Measurements from ENCODE around the gene MID1. TPM values are rescaled to one million over a fixed set of nuclear protein-coding genes. Genes with fewer than 3 reads are reported as not detected.

Gene MID1
- total and polyA plus RNA-seq, 9 of the 15 experiments (the other 6 are each of a cell fraction or from before 2014, with no cell fraction given), result 0.07 to 0.54 (median 0.33) TPM

- Histone ChIP-seq H3K79me2 (ENCODE audit: control insufficient read depth, insufficient read depth, low read length) (no peaks in the 10 kb centered on the region), H3K9ac (ENCODE audit: insufficient read depth in 1 of 2, low read depth in 2 of 2, low read length in 2 of 2) (no peak overlapping the region), H3K4me3 (no peak overlapping the region), H4K20me1 (replicated peaks; ENCODE audit: control insufficient read depth, insufficient read depth, low read length) (no peaks in the 10 kb centered on the region), H3K9me3 (replicated peaks; ENCODE audit: control insufficient read depth, insufficient read depth, low read depth, low read length) (no peaks in the 10 kb centered on the region), H2AFZ (ENCODE audit: low read depth, low read length) (no peak overlapping the region), H3K36me3 (ENCODE audit: control insufficient read depth, insufficient read depth, low read length) (no peaks in the 10 kb centered on the region), H3K4me2 (ENCODE audit: insufficient read depth, low read length) (no peak overlapping the region), H3K4me1 (replicated peaks in 1 of 2; ENCODE audit: control insufficient read depth in 2 of 2, insufficient read depth in 2 of 2, low read length in 2 of 2) (no peaks in the 10 kb centered on the region), H3K27me3 (ENCODE audit: control insufficient read depth in 2 of 2, insufficient read depth in 2 of 2, low read length in 2 of 2) (no peaks in the 10 kb centered on the region), H3K27ac (ENCODE audit: extremely low read depth, low read depth, low read length) (no peak overlapping the region), H3K9me1 (ENCODE audit: control insufficient read depth, insufficient read depth, low read length) (no peaks in the 10 kb centered on the region)
- FAIRE-seq (no peak), DNase-seq (ENCODE audit: extremely low read depth in 1 of 4, low spot score in 3 of 4) (no peak), ATAC-seq (no peak)
- intact Hi-C loops (cut with micrococcal nuclease) (no loop called here), in situ Hi-C loops (cut with MboI) (no loop called here)
- no TSS peak for BruUV-seq (replicated peaks)
- ChIA-PET POLR2A (interaction anchor here (0.6 kb wide), 1 partner anchor 11 kb away, joined by 3 read pairs; no protein-coding TSS in a partner anchor), CTCF (ENCODE audit: low intra/inter-chr PET ratio) (no interaction called here)
- WGBS (ENCODE audit: insufficient coverage, low coverage, missing lambda C conversion rate), result 3% methylated on average over 6 of the region's 6 CpGs
- TF ChIP-seq KDM2B (CRISPR knock-in tag; IDR thresholded peaks at IDR 0.05), result no peak
- TF ChIP-seq CREM (IDR thresholded peaks at IDR 0.05; ENCODE audit: low read depth), result no peak
- no peak for TF ChIP-seq ZNF717 (CRISPR knock-in tag; IDR thresholded peaks at IDR 0.05)
- no peak for TF ChIP-seq ARHGAP35 (IDR thresholded peaks at IDR 0.05; ENCODE audit: partially characterized antibody)
- TF ChIP-seq ZNF253 (CRISPR knock-in tag; conservative IDR thresholded peaks at IDR 0.05), result no peak
- no peak for TF ChIP-seq CBX8 (IDR thresholded peaks at IDR 0.05; ENCODE audit: borderline replicate concordance, extremely low read depth, low read depth, low read length, poor library complexity, severe bottlenecking)
- TF ChIP-seq NCOR1 (IDR thresholded peaks at IDR 0.05), result no peak
- no peak for TF ChIP-seq XRCC3 (IDR thresholded peaks at IDR 0.05)
- TF ChIP-seq CXXC5 (CRISPR knock-in tag; IDR thresholded peaks at IDR 0.05), result no peak
- TF ChIP-seq HCFC1 (IDR thresholded peaks at IDR 0.05; ENCODE audit: low read depth, low read length), result no peak
- TF ChIP-seq FIP1L1 (IDR thresholded peaks at IDR 0.05; ENCODE audit: low read depth, low read length, poor library complexity, severe bottlenecking), result no peak
- TF ChIP-seq ESRRA (IDR thresholded peaks at IDR 0.05; ENCODE audit: borderline replicate concordance, low read depth), result no peak
- TF ChIP-seq, protein P1, sequence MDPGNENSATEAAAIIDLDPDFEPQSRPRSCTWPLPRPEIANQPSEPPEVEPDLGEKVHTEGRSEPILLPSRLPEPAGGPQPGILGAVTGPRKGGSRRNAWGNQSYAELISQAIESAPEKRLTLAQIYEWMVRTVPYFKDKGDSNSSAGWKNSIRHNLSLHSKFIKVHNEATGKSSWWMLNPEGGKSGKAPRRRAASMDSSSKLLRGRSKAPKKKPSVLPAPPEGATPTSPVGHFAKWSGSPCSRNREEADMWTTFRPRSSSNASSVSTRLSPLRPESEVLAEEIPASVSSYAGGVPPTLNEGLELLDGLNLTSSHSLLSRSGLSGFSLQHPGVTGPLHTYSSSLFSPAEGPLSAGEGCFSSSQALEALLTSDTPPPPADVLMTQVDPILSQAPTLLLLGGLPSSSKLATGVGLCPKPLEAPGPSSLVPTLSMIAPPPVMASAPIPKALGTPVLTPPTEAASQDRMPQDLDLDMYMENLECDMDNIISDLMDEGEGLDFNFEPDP (CRISPR knock-in tag; IDR thresholded peaks at IDR 0.05), result no peak
- no peak for TF ChIP-seq MEF2A (IDR thresholded peaks at IDR 0.05; ENCODE audit: control insufficient read depth, low read depth, low read length)
- no peak for TF ChIP-seq ZNF431 (CRISPR knock-in tag; IDR thresholded peaks at IDR 0.05)
- TF ChIP-seq STAG1 (CRISPR knock-in tag; IDR thresholded peaks at IDR 0.05; ENCODE audit: borderline replicate concordance), result no peak
These were observed 105.5 kb downstream of the MID1 start for GRCh38 chrX:10514891-10515290.
